ENCODE measurements around the gene MED9. TPM values are rescaled to one million over a fixed set of nuclear protein-coding genes. Genes with fewer than 3 reads are reported as not detected.
"Not testable (repeated sequence)": the region's sequence is repeated elsewhere in the genome, so short reads cannot be mapped to it uniquely, and the experiment has no call there.

The MED9 gene
- total RNA-seq, 2 donors from 2014 or later, result 7.0 to 8.8 TPM

DNA sequence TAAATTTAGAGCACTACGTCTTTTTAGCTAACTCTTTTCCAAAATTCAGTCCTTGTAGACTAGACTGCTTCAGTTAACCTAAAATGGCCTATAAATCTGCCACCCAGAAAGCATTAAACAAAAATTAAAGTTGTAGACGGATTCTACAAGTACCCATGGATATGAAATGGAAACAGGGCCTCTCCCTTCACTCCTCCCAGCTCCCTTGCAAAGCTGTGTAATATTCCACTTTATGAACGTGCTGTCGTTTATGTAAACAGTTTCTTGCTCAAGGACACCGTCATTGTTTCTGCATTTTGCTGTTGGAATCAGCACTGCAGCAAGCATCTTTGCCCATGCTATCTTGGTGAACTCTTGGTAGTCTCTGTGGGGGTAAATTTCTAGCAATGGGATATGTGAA is 5.1 kb downstream of the MED9 start:
- DNase-seq (ENCODE audit: low spot score), result no peak
- intact Hi-C loops (cut with DNase I), result no loop called here

DNA sequence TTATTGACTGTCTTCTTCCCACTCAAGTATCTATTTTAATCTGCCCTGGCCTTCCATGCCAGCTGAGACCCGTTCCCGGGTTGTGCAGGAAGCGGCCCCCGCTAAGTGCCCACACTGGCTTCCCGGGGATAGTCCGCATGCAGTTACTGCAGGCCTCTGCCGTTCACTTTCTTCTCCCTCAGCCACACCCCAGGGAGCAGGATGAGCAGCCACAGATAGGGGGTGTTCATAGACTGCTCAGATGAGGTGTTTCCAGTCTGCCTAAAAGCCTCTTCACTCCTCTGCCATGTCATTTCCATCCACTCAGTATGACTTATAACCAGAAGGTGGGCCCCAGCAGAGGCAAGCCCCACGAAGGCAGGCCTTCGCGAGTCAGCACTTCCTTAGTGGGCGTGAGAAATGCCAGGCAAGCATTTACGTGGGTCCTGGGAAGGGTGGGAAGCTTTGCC is 7.7 kb downstream of the MED9 start:
- no peak for DNase-seq (ENCODE audit: low spot score)
- intact Hi-C loops (cut with DNase I), result no loop called here

DNA sequence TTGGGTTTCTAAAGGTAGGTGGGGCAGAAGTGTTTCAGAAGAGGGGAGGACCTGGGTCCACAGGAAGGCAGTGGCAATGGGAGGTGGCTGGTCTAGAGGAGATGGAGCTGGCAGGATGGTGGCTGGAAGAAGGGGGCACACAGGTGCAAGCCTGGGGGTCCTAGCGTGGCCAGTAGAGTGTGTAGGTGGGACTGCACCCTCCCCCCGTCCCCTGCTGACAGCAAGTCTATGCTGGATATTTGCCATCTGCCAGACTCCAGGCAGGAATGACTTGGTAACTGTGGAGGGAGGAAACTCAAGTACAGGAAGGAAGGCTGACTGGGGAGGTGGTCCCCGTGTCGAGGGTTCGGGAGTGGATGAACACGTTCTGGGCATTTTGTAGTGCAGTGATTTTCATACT is 8.6 kb downstream of the MED9 start:
- DNase-seq (ENCODE audit: low spot score), result no peak
- intact Hi-C loops (cut with DNase I), result no loop called here

DNA sequence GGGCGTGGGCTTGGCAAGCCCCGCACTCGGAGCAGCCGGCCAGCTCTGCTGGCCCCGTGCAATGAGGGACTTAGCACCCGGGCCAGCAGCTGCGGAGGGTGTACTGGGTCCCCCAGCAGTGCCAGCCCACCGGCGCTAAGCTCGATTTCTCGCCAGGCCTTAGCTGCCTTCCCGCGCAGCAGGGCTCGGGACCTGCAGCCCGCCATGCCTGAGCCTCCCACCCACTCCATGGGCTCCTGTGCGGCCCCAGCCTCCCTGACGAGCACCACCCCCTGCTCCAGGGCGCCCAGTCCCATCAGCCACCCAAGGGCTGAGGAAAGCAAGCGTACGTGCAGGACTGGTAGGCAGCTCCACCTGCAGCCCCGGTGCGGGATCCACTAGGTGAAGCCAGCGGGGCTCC is 9.6 kb downstream of the MED9 start:
- DNase-seq (ENCODE audit: low spot score); intact Hi-C loops (cut with DNase I): not testable (repeated sequence)

DNA sequence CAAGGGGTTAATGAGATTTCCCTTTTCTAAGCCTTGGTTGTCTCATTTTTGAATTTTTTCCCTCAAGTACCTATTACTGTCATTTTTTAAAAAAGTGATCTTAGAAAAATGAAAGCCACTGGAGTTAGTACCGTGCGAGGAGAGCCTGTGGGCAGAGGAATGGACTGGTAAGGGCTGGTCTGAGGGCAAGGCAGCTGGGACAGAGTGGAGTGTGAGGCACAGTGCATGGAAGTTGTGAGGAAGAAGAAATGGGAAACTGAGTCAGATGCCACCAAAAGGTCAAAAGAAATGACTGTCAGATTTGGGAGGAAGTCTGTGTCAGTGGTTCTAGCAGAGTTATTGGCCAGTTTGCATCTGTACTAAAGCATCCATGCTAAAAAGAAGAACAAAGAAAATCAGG is 11.2 kb downstream of the MED9 start:
- DNase-seq (ENCODE audit: low spot score), result no peak
- intact Hi-C loops (cut with DNase I), result no loop called here

DNA sequence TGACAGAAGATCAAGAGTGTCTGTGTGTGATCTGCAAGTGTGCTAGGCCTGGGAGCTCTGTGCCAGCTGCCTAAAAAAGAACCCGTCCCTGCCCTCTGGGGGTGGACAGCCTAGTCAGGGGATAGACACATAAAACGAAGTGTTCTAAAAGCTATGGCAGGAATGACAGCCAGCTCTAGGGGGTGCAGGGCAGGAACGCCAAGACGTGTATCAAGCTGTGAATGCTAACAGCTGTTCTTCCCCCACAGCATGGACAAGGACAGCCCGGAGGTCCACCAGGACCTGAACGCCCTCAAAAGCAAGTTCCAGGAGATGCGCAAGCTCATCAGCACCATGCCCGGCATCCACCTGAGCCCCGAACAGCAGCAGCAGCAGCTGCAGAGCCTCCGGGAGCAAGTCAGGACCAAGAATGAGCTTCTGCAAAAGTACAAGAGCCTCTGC is 14.3 kb downstream of the MED9 start:
- no peak for DNase-seq (ENCODE audit: low spot score)
- intact Hi-C loops (cut with DNase I), result loop anchor here (10.0 kb wide), 4 partner anchors 94 to 154 kb away; no protein-coding TSS in a partner anchor

DNA sequence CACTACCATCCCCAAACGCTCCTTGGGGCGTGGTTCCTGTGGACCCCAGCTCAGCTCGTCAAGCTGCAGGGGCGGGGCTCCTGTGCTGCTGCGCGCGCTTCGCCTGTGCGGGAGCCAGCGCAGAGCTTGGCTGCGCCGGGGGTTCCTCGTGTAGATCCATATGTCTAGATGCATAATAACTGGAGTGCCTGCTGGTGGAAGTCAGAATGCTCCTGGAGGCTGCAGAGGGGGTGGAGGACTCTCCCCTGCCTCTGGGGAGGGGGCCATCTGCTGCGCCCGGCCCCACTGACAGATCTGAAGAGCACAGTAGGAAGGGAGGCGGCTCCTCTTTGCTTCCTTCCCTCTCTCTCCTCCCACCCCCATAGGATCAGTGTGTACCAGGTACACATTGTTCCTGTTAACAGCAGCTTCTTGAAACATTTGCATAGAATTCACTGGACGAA is 14.8 kb downstream of the MED9 start:
- intact Hi-C loops (cut with DNase I), result loop anchor here (10.0 kb wide), 4 partner anchors 93 to 153 kb away; no protein-coding TSS in a partner anchor
- DNase-seq (ENCODE audit: low spot score), result no peak

DNA sequence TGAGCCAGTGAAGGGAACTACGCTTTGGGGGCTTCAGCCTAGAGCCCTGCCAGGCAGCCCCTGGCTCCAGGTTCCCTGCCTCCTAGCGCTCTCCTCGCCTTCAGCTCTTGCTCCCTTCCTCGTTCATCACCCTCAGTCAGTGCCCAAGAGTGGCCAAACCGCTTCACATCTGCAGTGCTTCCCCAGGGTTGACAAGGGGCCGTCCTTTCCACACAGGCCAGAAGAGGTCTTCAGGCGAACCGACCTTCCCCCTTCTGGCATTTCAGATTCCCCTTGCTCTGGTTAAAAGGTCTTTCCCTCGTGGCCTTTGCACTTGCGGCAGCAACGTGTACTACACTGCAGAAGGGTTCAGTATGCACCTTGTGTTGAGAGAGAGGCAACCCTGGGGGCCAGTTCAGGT is 15.3 kb downstream of the MED9 start:
- intact Hi-C loops (cut with DNase I), result loop anchor here (10.0 kb wide), 4 partner anchors 93 to 153 kb away; no protein-coding TSS in a partner anchor
- no peak for DNase-seq (ENCODE audit: low spot score)

DNA sequence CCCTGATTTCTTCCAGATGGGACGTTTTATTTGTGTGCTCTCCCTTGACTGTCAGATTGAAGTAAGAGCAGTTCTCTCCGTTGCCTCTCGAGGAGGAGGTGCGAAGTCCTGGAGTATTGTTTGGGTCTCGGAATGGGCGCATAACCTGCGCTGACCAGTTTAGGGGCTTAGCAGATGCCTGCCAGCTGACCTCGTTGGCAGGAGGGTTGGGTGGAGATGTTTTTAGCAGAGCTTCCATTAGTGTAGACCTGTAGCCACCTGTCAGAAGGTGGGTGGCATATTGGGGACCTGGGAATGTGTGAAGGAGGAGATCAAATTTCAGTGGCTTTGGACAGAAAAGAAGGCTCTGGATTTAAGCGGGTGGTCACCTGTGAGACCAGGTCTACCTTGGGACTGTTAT is 15.8 kb downstream of the MED9 start:
- DNase-seq (ENCODE audit: low spot score), result no peak
- intact Hi-C loops (cut with DNase I), result loop anchor here (10.0 kb wide), 4 partner anchors 92 to 152 kb away; no protein-coding TSS in a partner anchor

DNA sequence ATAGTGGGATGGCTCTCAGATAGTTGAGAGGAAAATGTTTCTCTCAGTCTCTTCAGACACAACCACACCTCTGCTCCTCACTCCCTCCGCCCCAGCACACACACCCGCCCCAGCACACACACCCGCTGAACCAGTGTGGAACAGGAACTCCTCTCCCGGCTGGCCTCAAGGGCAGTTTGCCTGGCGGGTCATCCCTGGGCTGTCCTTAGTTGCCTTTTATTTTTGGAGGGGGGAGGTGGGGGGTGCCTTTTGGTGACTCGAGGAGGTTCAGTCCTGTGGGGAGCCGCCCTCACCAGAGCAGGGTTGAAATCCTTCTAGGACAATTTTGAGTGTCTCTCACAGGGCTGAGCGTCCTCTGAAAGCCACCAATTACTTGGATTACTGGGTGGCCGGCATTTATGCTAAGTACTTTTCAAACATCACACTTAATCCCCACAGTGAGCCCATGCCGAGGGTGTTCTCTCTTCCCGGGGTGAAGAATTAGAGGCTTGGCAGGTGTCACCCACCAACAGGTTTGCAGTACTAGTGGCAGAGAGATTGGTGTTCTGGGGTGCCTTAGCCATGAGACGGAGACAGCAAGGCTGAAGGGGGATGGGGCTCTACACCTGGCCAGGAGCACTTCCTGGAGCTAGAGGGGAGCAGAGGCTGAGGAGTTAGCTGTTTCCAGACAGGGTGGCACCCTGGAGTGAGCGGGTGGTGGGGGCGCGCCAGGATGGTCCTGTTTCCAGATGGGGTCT is 16.6 kb downstream of the MED9 start:
- DNase-seq (ENCODE audit: low spot score), result peak; percentile 59
- intact Hi-C loops (cut with DNase I), result loop anchor here (10.0 kb wide), 4 partner anchors 91 to 151 kb away; no protein-coding TSS in a partner anchor

DNA sequence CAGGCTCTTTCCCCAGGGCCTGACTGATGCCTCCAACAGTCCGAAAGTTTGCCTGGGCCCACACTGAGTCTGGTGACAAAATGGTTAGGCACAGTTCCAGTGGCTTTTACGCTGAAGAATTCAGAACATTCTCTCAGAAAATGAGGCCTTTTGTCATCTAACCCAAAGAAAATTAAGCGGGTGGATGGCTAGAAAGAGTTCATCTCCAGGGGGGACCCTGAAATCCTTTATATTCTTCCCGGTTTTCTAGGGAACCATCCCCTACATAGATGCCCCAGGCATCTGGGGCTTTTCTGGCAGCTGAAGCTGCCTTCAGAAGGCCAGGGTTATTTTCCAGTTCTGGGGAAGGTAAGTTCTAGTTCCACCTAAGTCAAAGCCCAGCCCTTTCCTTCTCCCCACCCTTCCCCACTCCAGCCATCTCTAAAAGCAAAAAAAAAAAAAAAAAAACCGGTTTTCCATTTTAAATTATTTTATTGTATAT is 17.2 kb downstream of the MED9 start:
- intact Hi-C loops (cut with DNase I), result loop anchor here (10.0 kb wide), 4 partner anchors 91 to 151 kb away; no protein-coding TSS in a partner anchor
- DNase-seq (ENCODE audit: low spot score), result no peak

DNA sequence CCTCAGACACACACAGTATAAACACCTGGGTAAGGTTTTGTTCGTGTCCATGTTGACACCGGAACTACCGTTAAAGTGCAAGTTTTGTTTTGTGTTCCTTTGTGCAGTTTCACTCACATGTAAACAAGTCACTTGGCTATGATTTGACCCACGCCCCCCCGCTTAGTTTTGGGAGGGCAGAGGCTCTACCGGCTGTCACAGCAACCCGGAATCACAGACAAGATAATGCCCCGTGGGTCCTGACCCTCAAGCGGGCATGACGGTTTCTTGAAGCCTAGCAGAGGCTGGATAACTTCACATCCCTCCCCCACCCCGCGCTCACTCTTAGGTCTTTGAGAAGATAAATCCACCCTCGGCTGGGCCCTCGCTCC is 17.7 kb downstream of the MED9 start:
- intact Hi-C loops (cut with DNase I), result loop anchor here (10.0 kb wide), 4 partner anchors 90 to 150 kb away; no protein-coding TSS in a partner anchor
- DNase-seq (ENCODE audit: low spot score), result peak; percentile 79

DNA sequence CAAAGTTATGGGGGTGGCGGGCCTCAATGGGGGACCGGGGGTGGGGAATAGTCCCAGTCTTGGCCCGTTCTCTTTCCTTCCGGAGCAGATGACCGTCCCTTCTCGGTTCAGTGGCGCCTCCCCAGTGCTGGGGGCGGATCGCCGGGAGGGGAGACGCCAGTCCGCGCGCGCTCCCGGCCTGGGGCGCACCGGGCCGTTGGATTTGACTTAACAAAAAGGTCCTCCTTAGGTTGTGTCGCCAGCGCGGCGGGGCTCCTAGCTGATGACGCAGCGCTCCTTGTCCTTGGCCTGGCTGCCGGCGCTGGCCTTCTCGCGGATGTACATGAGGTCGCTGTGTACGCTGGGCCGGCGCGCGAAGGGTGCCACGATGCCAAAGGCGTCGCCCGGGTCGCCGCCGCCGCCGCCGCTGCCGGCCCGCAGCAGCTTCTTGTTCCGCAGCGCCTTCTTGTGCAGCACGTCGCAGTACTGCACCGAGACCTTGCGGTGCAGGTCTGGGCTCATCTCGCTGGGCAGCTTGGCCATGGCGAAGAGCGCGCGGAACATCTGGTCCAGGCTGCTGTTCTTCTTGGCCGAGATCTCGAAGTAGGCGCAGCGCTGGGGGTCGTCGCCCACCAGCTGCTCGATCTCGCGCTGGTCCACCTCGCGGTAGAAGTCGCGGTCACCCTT is 18.2 kb downstream of the MED9 start:
- intact Hi-C loops (cut with DNase I), result loop anchor here (10.0 kb wide), 4 partner anchors 90 to 150 kb away; no protein-coding TSS in a partner anchor
- DNase-seq (ENCODE audit: low spot score), result peak; percentile 91

DNA sequence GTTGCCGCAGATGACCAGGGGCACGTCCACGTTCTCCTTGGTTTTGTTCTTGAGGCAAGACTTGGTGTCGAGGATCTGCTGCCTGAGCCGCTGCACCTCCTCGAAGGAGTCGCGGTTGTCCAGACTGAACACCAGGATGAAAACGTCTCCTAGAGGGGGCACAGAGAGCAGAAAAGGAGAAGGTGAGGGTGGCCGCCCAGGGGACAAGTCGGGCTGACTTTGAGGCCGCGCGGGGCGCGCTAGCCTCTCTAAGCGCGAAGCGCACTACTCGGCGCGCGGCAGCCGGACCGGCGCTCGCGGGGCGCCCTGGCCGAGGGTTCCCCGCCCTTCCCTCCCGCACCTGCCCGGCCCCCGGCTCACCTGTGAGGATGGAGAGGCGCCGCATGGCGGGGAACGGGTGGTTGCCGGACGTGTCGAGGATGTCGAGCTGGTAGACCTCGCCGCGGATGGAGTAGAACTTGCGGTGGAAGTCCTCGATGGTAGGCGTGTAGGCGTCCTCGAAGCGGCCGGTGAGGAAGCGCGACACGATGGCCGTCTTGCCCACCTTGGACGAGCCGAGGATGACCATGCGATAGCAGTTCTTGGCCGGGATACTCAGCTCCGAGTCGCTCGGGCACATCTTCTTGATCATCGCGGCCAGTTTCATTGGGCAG is 18.9 kb downstream of the MED9 start:
- no peak for DNase-seq (ENCODE audit: low spot score)
- intact Hi-C loops (cut with DNase I), result loop anchor here (10.0 kb wide), 4 partner anchors 89 to 149 kb away; no protein-coding TSS in a partner anchor

DNA sequence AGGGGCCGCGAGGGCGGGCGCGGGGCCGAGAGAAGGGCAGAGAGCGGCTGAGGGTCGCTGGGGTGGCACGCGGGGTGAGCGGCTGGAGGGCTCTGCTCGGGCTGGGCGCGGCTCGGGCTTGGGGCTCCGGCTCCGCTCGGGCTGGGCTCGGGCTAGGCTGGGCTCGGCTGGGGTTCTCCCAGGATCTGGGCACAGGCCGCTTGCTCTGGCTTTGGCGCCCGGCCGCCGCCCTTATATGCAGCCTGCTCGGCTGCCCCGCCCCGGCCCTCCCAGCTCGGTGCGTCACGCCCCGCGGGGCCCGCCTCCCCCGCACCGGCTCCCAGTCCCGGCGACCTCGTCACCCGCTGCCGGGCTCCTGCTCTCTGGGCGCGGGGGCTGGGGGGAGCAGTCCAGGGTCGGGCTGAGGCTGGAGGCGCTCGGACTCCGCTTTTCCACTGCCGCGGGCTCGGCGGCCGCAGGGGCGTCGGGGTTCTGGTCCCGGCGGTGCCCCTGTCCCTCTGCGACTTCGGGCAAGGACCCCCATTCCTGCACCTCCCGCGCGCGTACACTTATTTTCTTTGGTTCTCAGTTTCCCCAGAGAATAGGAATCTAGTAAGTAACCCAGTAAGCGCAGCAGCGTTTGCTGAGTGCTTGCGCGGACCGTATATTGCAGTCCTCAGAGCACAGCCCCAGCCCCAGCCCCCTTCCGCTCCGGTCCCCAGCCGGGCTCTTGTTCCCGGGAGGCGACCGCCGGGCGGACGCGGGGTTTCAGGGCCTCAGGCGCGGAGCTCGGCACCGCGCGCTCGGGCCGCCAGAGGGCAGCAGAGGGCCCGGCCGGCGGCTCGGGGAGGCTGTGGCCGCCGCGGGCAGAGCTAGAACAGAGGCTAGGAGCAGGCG is 19.6 kb downstream of the MED9 start, which contains the start of gene RASD1:
TSS of gene RASD1 (minus strand) at position 207 of the 876 bp plus-strand sequence. CDS start 214 bp downstream, outside the sequence.
- peak; percentile 97 for DNase-seq (ENCODE audit: low spot score)
- intact Hi-C loops (cut with DNase I), result loop anchor here (10.0 kb wide), 4 partner anchors 88 to 148 kb away; no protein-coding TSS in a partner anchor

DNA sequence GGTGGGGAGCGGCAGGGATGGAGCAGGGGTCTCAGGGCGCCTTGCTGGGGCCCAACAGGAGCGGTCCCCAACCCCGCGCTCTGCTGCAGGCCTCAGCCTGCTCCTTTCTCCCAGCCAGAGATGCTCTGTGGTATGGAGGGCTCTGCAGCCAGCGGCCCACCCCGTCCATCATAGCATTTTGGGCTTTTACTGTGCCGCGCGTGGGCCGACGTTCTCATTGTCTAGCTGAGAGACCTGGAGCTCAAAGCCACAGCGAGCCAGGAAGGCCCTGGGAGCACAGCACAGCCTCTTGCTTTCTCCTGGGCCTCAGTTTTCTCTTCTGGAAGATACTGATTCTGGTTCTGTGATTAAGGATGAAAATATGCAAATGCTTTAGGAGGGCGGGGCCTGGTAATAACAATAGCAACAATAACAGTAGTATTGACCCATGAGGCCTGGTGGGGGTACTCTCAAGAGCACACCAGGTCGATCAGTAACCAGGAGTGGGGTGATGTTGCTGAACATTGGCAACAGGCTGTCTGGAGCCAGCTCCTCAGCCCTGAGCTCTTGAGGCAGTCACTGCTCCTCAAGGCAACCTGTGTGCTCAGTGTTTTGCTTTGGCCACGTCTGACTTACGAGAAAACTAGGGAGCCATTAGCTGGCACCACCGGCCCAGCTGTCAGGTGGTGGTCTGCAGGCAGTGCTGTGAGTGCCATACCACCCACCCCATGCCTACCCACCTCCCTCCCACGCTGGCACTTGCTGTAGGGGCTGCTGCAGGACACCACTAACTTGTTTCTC is 20.5 kb downstream of the MED9 start:
- intact Hi-C loops (cut with DNase I), result loop anchor here (10.0 kb wide), 4 partner anchors 88 to 148 kb away; no protein-coding TSS in a partner anchor
- DNase-seq (ENCODE audit: low spot score), result peak; percentile 58

DNA sequence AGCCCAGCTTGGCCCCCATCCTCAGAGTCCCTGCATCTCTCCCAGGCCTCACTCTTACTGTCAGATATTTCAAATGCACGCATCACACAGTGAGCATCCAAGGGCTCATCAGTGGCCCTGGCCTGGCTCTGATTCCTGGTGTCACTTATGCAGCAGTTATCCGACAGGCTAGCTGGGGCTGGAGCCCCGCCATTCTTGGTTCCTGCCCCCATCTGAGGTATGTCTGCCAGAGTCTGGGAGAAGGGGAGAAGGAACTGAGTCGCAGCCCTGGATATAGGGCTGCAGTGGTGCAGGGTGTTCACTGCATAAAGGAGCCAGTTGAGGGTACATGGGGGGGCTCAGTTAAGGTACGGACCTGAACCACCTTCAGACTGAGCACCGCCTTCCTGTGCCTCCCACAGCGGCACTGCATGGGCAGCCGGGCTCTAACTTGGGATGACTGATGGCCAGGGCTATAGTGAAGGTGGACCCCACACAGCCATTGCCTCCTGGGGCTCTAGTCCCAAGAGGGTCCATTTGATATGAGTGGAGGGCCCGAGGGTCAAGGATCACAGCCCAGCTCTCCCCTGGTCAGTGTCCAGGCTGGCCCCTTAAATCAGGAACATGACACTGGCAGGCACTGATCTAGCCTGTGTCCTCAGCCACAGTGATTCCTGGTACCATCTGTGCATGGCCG is 21.2 kb downstream of the MED9 start:
- intact Hi-C loops (cut with DNase I), result loop anchor here (10.0 kb wide), 4 partner anchors 87 to 147 kb away; no protein-coding TSS in a partner anchor
- peak; percentile 49 for DNase-seq (ENCODE audit: low spot score)

All from posterior vena cava (tissue), 2 donors.